ENCODE results near the gene GGA1.
"Not testable (repeated sequence)": the region's sequence is repeated elsewhere in the genome, so short reads cannot be mapped to it uniquely, and the experiment has no call there.

Gene GGA1

DNA sequence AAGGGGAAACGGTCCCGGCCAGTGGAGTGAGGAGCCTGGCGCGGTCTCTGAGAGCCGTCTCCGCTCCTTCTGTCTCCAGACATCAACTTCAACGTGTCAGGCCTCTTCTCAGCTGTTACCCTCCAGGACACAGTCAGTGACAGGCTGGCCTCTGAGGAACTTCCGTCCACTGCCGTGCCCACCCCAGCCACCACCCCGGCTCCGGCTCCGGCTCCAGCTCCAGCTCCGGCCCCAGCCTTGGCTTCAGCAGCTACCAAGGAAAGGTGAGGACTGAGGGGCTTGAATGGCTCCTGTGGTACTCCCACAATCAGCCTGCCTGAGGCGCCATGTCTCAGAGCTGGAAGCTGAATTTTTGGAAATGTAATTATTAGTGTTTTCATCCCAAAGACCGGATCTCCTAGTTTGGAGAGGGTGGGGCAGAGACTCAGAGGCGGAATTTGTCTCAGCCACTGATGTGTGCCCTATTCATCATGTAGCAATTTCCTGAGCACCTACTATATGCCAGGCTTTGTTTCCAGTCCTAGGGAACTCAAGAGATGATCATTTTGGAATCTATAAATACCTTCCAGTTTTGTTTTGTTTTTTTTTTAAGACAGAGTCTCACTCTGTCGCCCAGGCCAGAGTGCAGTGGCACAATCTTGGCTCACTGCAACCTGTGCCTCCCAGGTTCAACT, 42.0 kb downstream of the GGA1 start:
- Histone ChIP-seq H3K27ac (ENCODE audit: insufficient read depth, low read depth, low read length, poor library complexity, severe bottlenecking) (no peak overlapping the region), H3K27me3 (ENCODE audit: control insufficient read depth, insufficient read depth, low read length, poor library complexity, severe bottlenecking) (no peaks in the 10 kb centered on the region), H3K36me3 (ENCODE audit: control insufficient read depth, insufficient read depth, low read length) (peaks cover 4% of the 10 kb centered on the region), H3K9me3 (ENCODE audit: control insufficient read depth, low read length) (no peaks in the 10 kb centered on the region), H3K4me3 (ENCODE audit: insufficient read depth, low read depth, low read length) (no peak overlapping the region), H3K4me1 (ENCODE audit: control insufficient read depth, insufficient read depth, low read length) (no peaks in the 10 kb centered on the region)
- 94 to 95% methylated on average over 17 of the region's 17 CpGs for WGBS, 2 experiments

DNA sequence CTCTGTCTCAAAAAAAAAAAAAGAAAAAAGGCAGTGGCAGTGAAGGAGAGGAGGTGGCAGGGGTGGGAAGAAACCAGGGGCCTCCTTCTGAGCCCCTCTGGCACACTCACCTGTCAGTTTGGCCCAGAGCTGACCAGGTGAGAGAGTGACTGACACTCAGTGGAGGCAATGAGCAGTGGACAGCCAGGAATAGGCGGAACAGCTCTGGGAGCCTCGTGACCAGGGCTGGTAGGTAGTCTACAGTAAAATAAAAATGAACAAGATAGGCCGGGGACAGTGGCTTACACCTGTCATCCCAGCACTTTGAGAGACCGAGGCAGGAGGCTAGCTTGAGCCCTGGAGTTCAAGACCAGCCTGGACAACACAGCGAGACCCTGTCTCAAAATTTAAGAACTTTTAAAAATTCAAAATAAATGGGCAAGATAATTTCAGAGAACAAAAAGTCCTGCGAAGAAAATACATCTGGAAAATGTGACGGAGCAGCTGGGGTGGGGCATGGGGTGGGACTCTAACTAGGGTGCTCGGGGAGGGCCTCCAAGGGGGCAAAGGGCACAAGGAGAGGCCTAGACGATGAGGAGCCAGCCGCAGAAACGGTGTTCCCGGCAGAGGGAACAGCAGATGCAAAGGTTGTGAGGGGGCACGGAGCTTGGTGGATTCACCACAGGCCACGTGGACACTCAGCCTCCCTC, 46.1 kb downstream of the GGA1 start:
- Histone ChIP-seq H3K27me3 (ENCODE audit: control insufficient read depth, insufficient read depth, low read length, poor library complexity, severe bottlenecking) (no peaks in the 10 kb centered on the region), H3K27ac (ENCODE audit: insufficient read depth, low read depth, low read length, poor library complexity, severe bottlenecking) (no peak overlapping the region), H3K9me3 (ENCODE audit: control insufficient read depth, low read length) (no peaks in the 10 kb centered on the region), H3K4me1 (ENCODE audit: control insufficient read depth, insufficient read depth, low read length) (peaks cover 5% of the 10 kb centered on the region), H3K36me3 (ENCODE audit: control insufficient read depth, insufficient read depth, low read length) (peaks cover 4% of the 10 kb centered on the region), H3K4me3 (ENCODE audit: insufficient read depth, low read depth, low read length) (no peak overlapping the region)
- WGBS, 2 experiments = 92 to 93% methylated on average over 13 to 14 of the region's 14 CpGs

DNA sequence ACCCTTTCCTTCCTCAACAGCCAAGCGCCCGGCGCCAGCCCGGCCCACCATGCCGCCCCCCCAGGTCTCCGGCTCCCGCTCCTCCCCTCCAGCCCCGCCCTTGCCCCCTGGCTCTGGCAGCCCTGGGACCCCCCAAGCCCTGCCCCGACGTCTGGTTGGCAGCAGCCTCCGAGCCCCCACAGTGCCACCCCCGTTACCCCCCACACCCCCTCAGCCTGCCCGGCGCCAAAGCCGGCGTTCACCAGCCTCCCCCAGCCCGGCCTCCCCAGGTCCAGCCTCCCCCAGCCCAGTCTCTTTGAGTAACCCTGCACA, 46.6 kb downstream of the GGA1 start:
- H3K4me1 ChIP-seq (ENCODE audit: control insufficient read depth, insufficient read depth, low read length) = peaks cover 10% of the 10 kb centered on the region
- no peak overlapping the region for H3K4me3 ChIP-seq (ENCODE audit: insufficient read depth, low read depth, low read length)
- H3K36me3 ChIP-seq (ENCODE audit: control insufficient read depth, insufficient read depth, low read length) = peaks cover 4% of the 10 kb centered on the region
- no peak overlapping the region for H3K27ac ChIP-seq (ENCODE audit: insufficient read depth, low read depth, low read length, poor library complexity, severe bottlenecking)
- 92 to 96% methylated on average over 14 to 17 of the region's 17 CpGs for WGBS, 2 experiments
- no peaks in the 10 kb centered on the region for H3K27me3 ChIP-seq (ENCODE audit: control insufficient read depth, insufficient read depth, low read length, poor library complexity, severe bottlenecking)
- H3K9me3 ChIP-seq (ENCODE audit: control insufficient read depth, low read length) = no peaks in the 10 kb centered on the region

DNA sequence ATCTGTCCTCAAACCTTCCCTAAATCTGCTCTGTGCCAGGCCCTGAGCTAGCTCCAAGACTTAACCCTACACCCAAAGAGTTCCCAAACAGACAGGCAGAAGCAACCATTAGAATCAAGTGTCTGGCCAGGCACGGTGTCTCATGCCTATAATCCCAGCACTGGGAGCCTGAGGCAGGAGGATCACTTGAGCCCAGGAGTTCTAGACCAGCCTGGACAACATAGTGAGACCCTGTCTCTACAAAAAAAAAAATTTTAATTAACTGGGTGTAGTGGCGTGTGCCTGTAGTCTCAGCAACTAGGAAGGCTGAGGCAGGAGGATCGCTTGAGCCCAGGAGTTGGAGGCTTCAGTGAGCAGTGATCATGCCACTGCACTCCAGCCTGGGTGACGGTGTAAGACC, 47.9 kb downstream of the GGA1 start:
- WGBS, 2 experiments = 91 to 94% methylated on average over 4 of the region's 4 CpGs
- H3K4me3 ChIP-seq (ENCODE audit: insufficient read depth, low read depth, low read length); H3K36me3 ChIP-seq (ENCODE audit: control insufficient read depth, insufficient read depth, low read length); H3K9me3 ChIP-seq (ENCODE audit: control insufficient read depth, low read length); H3K27me3 ChIP-seq (ENCODE audit: control insufficient read depth, insufficient read depth, low read length, poor library complexity, severe bottlenecking); H3K27ac ChIP-seq (ENCODE audit: insufficient read depth, low read depth, low read length, poor library complexity, severe bottlenecking): not testable (repeated sequence)
- peaks cover 23% of the 10 kb centered on the region for H3K4me1 ChIP-seq (ENCODE audit: control insufficient read depth, insufficient read depth, low read length)

DNA sequence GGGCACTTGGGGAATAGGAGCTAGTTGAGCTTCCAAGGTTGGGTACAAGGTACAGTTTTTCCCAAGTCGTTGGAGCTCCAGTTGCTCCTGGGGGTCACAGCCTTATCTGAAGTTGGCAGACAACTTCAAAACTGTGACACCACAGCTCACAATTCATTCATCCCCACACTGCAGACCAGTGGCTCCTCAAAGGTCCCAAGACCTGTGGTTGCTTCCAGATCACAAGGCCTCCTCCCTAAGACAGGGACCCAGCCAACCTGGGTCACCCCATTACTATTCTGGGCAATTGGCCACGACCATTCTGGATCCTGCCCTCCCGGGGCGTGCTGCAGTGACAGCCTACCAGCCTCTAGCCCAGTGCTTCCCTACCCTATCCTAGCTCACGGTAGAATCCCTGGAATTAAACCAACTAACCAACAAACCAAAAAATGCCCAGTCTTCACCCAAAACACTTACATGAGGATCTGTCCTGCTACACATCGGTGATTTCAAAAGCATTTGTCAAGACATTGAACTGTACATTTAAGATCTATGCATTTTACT, 49.0 kb downstream of the GGA1 start:
- Histone ChIP-seq H3K27me3 (ENCODE audit: control insufficient read depth, insufficient read depth, low read length, poor library complexity, severe bottlenecking) (no peaks in the 10 kb centered on the region), H3K4me1 (ENCODE audit: control insufficient read depth, insufficient read depth, low read length) (peaks cover 23% of the 10 kb centered on the region), H3K4me3 (ENCODE audit: insufficient read depth, low read depth, low read length) (peak overlapping the region; percentile 49), H3K9me3 (ENCODE audit: control insufficient read depth, low read length) (no peaks in the 10 kb centered on the region), H3K36me3 (ENCODE audit: control insufficient read depth, insufficient read depth, low read length) (peaks cover 4% of the 10 kb centered on the region), H3K27ac (ENCODE audit: insufficient read depth, low read depth, low read length, poor library complexity, severe bottlenecking) (no peak overlapping the region)
- WGBS, 2 experiments = 15 to 19% methylated on average over 6 of the region's 6 CpGs

DNA sequence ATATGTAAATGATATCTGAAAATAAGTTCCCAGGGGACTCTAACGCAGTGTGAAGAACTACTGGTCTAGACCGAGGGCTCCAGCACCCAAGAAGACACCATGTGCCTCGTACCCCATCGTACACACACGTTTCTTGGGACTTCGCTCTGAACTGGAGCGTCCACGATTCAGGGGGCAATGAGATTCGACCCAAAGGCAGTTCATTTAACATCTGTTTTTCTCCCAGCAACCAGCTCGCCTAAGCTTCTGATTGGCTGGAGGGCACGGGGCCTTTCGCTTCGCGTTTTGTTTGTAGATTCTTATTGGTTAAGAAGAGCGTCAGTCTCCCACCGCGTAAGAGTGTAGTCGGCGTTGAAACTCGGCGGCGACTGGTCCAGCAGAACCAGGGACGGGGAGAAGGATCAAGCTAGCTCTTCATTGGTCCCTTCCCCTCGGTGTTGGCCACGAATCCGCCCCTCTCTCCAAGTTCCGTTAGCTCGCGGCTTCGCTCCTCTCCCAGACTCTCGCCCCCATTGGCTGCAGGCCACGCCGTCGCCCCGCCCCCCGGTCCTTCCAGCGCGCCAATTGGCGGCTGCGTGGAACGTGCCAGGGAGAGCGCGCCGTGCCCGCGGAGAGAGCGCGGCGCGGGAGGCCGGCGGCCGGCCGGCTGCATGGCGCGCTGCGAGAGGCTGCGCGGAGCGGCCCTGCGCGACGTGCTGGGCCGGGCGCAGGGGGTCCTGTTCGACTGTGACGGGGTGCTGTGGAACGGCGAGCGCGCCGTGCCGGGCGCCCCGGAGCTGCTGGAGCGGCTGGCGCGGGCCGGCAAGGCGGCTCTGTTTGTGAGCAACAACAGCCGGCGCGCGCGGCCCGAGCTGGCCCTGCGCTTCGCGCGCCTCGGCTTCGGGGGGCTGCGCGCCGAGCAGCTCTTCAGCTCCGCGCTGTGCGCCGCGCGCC, 49.8 kb downstream of the GGA1 start, which contains the start of gene PDXP:
PDXP (plus strand) TSS at position 591 of the 933 bp plus-strand sequence; CDS start at position 651, 60 bp downstream.
- Histone ChIP-seq H3K4me3 (ENCODE audit: insufficient read depth, low read depth, low read length) (peak within 1 kb of the TSS; percentile 88), H3K9me3 (ENCODE audit: control insufficient read depth, low read length) (no peaks in the 10 kb centered on the region), H3K27ac (ENCODE audit: insufficient read depth, low read depth, low read length, poor library complexity, severe bottlenecking) (peak within 1 kb of the TSS; percentile 55), H3K4me1 (ENCODE audit: control insufficient read depth, insufficient read depth, low read length) (peaks cover 23% of the 10 kb centered on the region), H3K36me3 (ENCODE audit: control insufficient read depth, insufficient read depth, low read length) (peaks cover 2% of the 10 kb centered on the region), H3K27me3 (ENCODE audit: control insufficient read depth, insufficient read depth, low read length, poor library complexity, severe bottlenecking) (no peaks in the 10 kb centered on the region)
- WGBS, 2 experiments = 0% methylated on average over 101 of the region's 101 CpGs

DNA sequence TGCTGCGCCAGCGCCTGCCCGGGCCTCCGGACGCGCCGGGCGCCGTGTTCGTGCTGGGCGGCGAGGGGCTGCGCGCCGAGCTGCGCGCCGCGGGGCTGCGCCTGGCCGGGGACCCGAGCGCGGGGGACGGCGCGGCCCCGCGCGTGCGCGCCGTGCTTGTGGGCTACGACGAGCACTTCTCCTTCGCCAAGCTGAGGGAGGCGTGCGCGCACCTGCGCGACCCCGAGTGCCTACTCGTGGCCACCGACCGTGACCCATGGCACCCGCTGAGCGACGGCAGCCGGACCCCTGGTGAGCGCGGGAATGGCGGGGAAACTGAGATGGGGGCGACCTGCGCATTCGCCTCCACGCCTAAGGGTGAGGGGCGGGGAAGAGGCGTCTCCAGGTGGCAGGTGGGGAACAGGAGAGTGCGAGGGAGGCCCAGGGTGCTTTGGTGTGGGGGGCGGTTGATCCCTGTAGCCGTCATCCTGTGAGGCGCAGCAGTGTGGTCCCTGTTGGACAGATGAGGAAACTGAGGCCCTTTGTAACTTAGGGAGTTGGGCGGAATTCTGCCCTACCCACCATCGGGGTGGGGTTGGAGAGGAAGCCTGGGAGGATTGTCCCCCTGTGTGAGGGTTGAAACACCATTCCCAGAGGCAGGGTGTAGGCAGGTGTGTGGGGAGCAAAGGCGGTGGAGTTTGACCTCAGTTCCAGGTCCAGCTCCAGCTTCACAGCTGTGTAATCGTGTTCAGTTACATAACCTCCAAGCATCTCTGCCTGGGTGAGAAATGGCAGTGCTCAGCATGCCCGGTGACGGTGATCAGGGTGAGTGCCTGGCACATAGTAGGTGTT, 50.6 kb downstream of the GGA1 start:
- Histone ChIP-seq H3K27me3 (ENCODE audit: control insufficient read depth, insufficient read depth, low read length, poor library complexity, severe bottlenecking) (no peaks in the 10 kb centered on the region), H3K36me3 (ENCODE audit: control insufficient read depth, insufficient read depth, low read length) (no peaks in the 10 kb centered on the region), H3K9me3 (ENCODE audit: control insufficient read depth, low read length) (no peaks in the 10 kb centered on the region), H3K4me3 (ENCODE audit: insufficient read depth, low read depth, low read length) (peak overlapping the region; percentile 88), H3K4me1 (ENCODE audit: control insufficient read depth, insufficient read depth, low read length) (peaks cover 23% of the 10 kb centered on the region), H3K27ac (ENCODE audit: insufficient read depth, low read depth, low read length, poor library complexity, severe bottlenecking) (no peak overlapping the region)
- 5 to 6% methylated on average over 68 of the region's 68 CpGs for WGBS, 2 experiments

DNA sequence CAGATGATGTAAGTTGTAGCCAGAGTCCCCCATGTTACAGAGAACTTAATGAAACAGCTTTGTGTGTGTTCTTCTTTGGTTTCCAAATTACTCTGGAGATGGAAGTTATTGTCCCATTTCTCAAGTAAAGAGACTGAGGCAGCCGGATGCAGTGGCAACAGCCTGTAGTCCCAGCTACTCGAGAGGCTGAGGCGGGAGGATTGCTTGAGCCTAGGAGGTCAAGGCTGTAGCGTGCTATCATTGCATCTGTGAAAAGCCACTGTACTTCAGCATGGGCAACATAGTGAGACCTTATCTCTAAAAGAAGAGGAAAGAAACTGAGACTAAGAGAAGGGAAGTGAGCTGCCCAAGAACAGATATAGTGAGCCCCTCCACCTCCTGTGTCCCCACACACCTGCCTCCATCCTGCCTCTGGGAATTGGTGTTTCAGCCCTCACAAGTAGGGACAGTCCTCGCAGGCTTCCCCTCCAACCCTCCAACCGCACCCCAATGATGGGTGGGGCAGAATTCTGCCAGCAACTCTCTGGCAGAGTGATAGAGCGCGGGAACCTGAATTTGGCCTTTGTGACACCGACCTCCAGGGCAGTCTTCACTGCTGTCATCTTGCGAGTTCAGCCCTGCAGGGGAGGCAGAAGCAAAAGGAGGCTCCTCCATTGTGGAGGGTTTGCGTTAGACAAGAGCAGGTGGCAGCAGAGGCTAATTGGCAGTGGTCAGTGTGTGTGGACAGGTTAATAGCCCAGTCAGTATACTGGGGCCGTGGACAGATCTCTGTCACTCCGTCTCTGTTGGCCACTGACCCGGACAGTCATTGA, 51.5 kb downstream of the GGA1 start:
- Histone ChIP-seq H3K4me3 (ENCODE audit: insufficient read depth, low read depth, low read length) (peak overlapping the region; percentile 88), H3K4me1 (ENCODE audit: control insufficient read depth, insufficient read depth, low read length) (peaks cover 23% of the 10 kb centered on the region), H3K36me3 (ENCODE audit: control insufficient read depth, insufficient read depth, low read length) (no peaks in the 10 kb centered on the region), H3K27me3 (ENCODE audit: control insufficient read depth, insufficient read depth, low read length, poor library complexity, severe bottlenecking) (no peaks in the 10 kb centered on the region), H3K9me3 (ENCODE audit: control insufficient read depth, low read length) (no peaks in the 10 kb centered on the region), H3K27ac (ENCODE audit: insufficient read depth, low read depth, low read length, poor library complexity, severe bottlenecking) (no peak overlapping the region)
- WGBS, 2 experiments = 86 to 87% methylated on average over 14 of the region's 14 CpGs

DNA sequence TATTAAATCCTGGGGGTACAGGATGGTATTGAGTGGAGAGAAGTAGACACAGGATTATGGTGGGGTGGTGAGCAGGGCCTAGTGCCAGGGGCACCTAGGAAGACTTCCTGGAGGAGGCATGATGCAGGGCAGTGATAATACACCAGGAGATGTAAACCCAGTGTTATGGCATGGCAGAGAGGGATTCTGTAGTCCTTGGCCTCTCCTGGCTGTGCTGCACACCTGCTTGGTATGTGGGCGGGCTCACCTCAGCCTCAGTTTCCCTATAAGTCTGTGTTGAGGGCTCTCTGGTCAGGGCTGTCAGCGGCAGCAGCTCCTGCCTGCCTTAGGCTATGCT, 52.0 kb downstream of the GGA1 start:
- WGBS, 2 experiments = 91 to 94% methylated on average over 2 of the region's 2 CpGs
- Histone ChIP-seq H3K4me3 (ENCODE audit: insufficient read depth, low read depth, low read length) (no peak overlapping the region), H3K27ac (ENCODE audit: insufficient read depth, low read depth, low read length, poor library complexity, severe bottlenecking) (no peak overlapping the region), H3K36me3 (ENCODE audit: control insufficient read depth, insufficient read depth, low read length) (peaks cover under 1% of the 10 kb centered on the region), H3K27me3 (ENCODE audit: control insufficient read depth, insufficient read depth, low read length, poor library complexity, severe bottlenecking) (no peaks in the 10 kb centered on the region), H3K9me3 (ENCODE audit: control insufficient read depth, low read length) (no peaks in the 10 kb centered on the region), H3K4me1 (ENCODE audit: control insufficient read depth, insufficient read depth, low read length) (peaks cover 23% of the 10 kb centered on the region)

All from ectodermal cell (in vitro differentiated cells).